Measurements from ENCODE around the gene ADAD2.

Gene ADAD2

DNA sequence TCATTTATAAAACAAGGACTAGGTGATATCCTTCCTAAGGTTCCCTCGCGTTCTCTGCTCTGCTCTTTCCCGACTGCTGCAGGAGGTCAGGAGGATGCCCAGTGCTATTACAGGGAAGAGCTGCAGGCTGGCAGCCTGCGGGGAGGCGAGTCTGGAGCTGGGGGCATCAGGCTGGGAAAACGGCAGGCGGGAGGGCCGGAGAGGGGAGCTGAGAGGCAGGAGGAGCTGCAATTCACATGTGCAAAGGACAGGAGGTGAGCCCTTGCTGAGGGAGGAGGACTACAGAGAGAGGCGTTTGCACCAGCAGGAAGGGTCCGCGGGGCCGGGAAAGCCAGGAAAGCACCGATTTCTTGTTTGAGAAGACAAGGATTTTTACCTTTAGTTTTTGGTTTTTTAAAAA lies 8.1 kb downstream of the ADAD2 start:
- no peaks in the 10 kb centered on the region for H3K9me3 ChIP-seq (ENCODE audit: control insufficient read depth, insufficient read depth, low read depth, low read length)
- TF ChIP-seq ZBTB20 (tag by site-specific recombination; IDR thresholded peaks at IDR 0.05) (no peak), ZNF555 (tag by site-specific recombination; conservative IDR thresholded peaks at IDR 0.05) (no peak), ZNF776 (tag by site-specific recombination; IDR thresholded peaks at IDR 0.05; ENCODE audit: borderline replicate concordance) (no peak), IKZF3 (tag by site-specific recombination; IDR thresholded peaks at IDR 0.05) (no peak), SALL2 (tag by site-specific recombination; IDR thresholded peaks at IDR 0.05; ENCODE audit: borderline replicate concordance) (no peak), PRDM1 (tag by site-specific recombination; IDR thresholded peaks at IDR 0.05) (no peak), ZNF623 (tag by site-specific recombination; IDR thresholded peaks at IDR 0.05) (no peak), ZNF610 (tag by site-specific recombination; IDR thresholded peaks at IDR 0.05; ENCODE audit: borderline replicate concordance) (no peak), ZNF214 (tag by site-specific recombination; IDR thresholded peaks at IDR 0.05; ENCODE audit: borderline replicate concordance) (no peak), ZNF629 (tag by site-specific recombination; IDR thresholded peaks at IDR 0.05) (no peak), KLF9 (tag by site-specific recombination; IDR thresholded peaks at IDR 0.05; ENCODE audit: low read depth) (no peak), HOXA7 (CRISPR knock-in tag; IDR thresholded peaks at IDR 0.05; ENCODE audit: borderline replicate concordance) (no peak), HOXD13 (CRISPR knock-in tag; IDR thresholded peaks at IDR 0.05; ENCODE audit: borderline replicate concordance) (no peak), KLF10 (tag by site-specific recombination; IDR thresholded peaks at IDR 0.05) (no peak), ZNF548 (tag by site-specific recombination; IDR thresholded peaks at IDR 0.05) (no peak), ZNF302 (tag by site-specific recombination; IDR thresholded peaks at IDR 0.05; ENCODE audit: low read depth) (no peak), ZNF791 (tag by site-specific recombination; IDR thresholded peaks at IDR 0.05) (no peak), ZNF175 (tag by site-specific recombination; IDR thresholded peaks at IDR 0.05) (no peak)
- TF ChIP-seq, protein P1, sequence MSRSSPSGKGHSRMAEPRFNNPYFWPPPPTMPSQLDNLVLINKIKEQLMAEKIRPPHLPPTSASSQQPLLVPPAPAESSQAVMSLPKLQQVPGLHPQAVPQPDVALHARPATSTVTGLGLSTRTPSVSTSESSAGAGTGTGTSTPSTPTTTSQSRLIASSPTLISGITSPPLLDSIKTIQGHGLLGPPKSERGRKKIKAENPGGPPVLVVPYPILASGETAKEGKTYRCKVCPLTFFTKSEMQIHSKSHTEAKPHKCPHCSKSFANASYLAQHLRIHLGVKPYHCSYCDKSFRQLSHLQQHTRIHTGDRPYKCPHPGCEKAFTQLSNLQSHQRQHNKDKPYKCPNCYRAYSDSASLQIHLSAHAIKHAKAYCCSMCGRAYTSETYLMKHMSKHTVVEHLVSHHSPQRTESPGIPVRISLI (tag by site-specific recombination; IDR thresholded peaks at IDR 0.05): no peak
- TF ChIP-seq, protein P2, sequence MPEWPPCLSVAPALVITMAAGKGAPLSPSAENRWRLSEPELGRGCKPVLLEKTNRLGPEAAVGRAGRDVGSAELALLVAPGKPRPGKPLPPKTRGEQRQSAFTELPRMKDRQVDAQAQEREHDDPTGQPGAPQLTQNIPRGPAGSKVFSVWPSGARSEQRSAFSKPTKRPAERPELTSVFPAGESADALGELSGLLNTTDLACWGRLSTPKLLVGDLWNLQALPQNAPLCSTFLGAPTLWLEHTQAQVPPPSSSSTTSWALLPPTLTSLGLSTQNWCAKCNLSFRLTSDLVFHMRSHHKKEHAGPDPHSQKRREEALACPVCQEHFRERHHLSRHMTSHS (tag by site-specific recombination; IDR thresholded peaks at IDR 0.05): no peak

DNA sequence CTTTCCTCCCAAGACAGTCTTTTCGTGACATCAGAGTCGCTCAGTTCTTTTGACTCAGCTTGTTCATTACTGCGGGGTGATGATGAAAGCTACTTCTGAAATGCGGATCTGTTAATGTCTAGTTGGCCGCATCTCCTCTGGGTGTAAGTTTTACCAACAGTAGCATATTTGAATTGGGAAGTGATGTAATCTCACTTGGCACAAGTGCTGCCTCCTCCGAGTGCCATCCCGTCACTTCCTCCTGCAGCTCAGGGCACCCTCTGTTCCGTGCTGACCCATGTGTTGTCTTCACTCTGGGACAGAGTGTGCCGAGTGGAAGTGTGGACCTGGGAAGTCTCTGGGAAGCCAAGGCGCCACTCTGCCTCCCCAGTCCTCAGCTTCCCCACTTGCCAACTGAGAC lies 8.9 kb downstream of the ADAD2 start:
- Histone ChIP-seq H3K27ac (ENCODE audit: extremely low read depth, low read depth, low read length) (no peak overlapping the region), H3K4me1 (ENCODE audit: control insufficient read depth, insufficient read depth, low read length) (no peaks in the 10 kb centered on the region), H3K36me3 (ENCODE audit: control insufficient read depth in 2 of 2, insufficient read depth in 1 of 2, low read length in 2 of 2) (no peaks in the 10 kb centered on the region), H3K4me3 (ENCODE audit: low read depth, low read length) (no peak overlapping the region), H3K9me3 (ENCODE audit: control insufficient read depth, insufficient read depth, low read depth, low read length) (no peaks in the 10 kb centered on the region)
- ChIA-PET POLR2A (no interaction called here), CTCF (interaction anchor here (0.6 kb wide), 1 partner anchor 220 kb away, joined by 3 read pairs; no protein-coding TSS in a partner anchor)
- no peak for TF ChIP-seq WT1 (tag by site-specific recombination; IDR thresholded peaks at IDR 0.05)
- TF ChIP-seq EGR2 (tag by site-specific recombination; IDR thresholded peaks at IDR 0.05; ENCODE audit: low read depth): no peak
- no peak for TF ChIP-seq ZNF473 (tag by site-specific recombination; IDR thresholded peaks at IDR 0.05)
- TF ChIP-seq ZNF140 (tag by site-specific recombination; IDR thresholded peaks at IDR 0.05): no peak
- no peak for TF ChIP-seq TRIM28 (IDR thresholded peaks at IDR 0.05; ENCODE audit: borderline replicate concordance, low read length)
- TF ChIP-seq, protein P3, sequence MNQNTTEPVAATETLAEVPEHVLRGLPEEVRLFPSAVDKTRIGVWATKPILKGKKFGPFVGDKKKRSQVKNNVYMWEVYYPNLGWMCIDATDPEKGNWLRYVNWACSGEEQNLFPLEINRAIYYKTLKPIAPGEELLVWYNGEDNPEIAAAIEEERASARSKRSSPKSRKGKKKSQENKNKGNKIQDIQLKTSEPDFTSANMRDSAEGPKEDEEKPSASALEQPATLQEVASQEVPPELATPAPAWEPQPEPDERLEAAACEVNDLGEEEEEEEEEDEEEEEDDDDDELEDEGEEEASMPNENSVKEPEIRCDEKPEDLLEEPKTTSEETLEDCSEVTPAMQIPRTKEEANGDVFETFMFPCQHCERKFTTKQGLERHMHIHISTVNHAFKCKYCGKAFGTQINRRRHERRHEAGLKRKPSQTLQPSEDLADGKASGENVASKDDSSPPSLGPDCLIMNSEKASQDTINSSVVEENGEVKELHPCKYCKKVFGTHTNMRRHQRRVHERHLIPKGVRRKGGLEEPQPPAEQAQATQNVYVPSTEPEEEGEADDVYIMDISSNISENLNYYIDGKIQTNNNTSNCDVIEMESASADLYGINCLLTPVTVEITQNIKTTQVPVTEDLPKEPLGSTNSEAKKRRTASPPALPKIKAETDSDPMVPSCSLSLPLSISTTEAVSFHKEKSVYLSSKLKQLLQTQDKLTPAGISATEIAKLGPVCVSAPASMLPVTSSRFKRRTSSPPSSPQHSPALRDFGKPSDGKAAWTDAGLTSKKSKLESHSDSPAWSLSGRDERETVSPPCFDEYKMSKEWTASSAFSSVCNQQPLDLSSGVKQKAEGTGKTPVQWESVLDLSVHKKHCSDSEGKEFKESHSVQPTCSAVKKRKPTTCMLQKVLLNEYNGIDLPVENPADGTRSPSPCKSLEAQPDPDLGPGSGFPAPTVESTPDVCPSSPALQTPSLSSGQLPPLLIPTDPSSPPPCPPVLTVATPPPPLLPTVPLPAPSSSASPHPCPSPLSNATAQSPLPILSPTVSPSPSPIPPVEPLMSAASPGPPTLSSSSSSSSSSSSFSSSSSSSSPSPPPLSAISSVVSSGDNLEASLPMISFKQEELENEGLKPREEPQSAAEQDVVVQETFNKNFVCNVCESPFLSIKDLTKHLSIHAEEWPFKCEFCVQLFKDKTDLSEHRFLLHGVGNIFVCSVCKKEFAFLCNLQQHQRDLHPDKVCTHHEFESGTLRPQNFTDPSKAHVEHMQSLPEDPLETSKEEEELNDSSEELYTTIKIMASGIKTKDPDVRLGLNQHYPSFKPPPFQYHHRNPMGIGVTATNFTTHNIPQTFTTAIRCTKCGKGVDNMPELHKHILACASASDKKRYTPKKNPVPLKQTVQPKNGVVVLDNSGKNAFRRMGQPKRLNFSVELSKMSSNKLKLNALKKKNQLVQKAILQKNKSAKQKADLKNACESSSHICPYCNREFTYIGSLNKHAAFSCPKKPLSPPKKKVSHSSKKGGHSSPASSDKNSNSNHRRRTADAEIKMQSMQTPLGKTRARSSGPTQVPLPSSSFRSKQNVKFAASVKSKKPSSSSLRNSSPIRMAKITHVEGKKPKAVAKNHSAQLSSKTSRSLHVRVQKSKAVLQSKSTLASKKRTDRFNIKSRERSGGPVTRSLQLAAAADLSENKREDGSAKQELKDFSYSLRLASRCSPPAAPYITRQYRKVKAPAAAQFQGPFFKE (tag by site-specific recombination; IDR thresholded peaks at IDR 0.05; ENCODE audit: borderline replicate concordance): no peak
- TF ChIP-seq ZNF146 (tag by site-specific recombination; IDR thresholded peaks at IDR 0.05): no peak
- TF ChIP-seq ZNF157 (tag by site-specific recombination; IDR thresholded peaks at IDR 0.05): no peak
- TF ChIP-seq ZNF391 (tag by site-specific recombination; IDR thresholded peaks at IDR 0.05; ENCODE audit: borderline replicate concordance, low read depth): no peak
- no peak for TF ChIP-seq OSR2 (tag by site-specific recombination; IDR thresholded peaks at IDR 0.05)
- TF ChIP-seq ZNF610 (tag by site-specific recombination; IDR thresholded peaks at IDR 0.05; ENCODE audit: borderline replicate concordance): no peak
- no peak for TF ChIP-seq ZNF48 (tag by site-specific recombination; IDR thresholded peaks at IDR 0.05)
- TF ChIP-seq SALL2 (tag by site-specific recombination; IDR thresholded peaks at IDR 0.05; ENCODE audit: borderline replicate concordance): no peak

More for the DNA sequence above, 8.1 kb downstream of the ADAD2 start:
- CTCF ChIA-PET: interaction anchor here (1.2 kb wide), 1 partner anchor 12 kb away, joined by 5 read pairs; the partner anchor contains the start of gene TAF1C
- Histone ChIP-seq H3K36me3 (ENCODE audit: control insufficient read depth in 2 of 2, insufficient read depth in 1 of 2, low read length in 2 of 2) (no peaks in the 10 kb centered on the region), H3K4me1 (ENCODE audit: control insufficient read depth, insufficient read depth, low read length) (no peaks in the 10 kb centered on the region), H3K4me3 (ENCODE audit: low read depth, low read length) (no peak overlapping the region), H3K27ac (ENCODE audit: extremely low read depth, low read depth, low read length) (no peak overlapping the region)
- POLR2A ChIA-PET: no interaction called here

Data from HEK293 (cell line).